HG03066 (cell line): ENCODE measurements around the gene MMP2.

Source experiments
- ATAC-seq: cut with Tn5 transposase; IDR thresholded peaks from one replicate; pipeline ENCODE4 v1.9.1; 2021; ENCODE audit warnings: low read depth; ENCODE audit not compliant: unreplicated experiment

MMP2 gene

GRCh38 chr16:55491691-55492090 is 12.7 kb downstream of the MMP2 start:
- ATAC-seq = no peak

- no peak for ATAC-seq
These were observed 13.9 kb downstream of the MMP2 start for GRCh38 chr16:55492756-55493380.

- no peak for ATAC-seq
These were observed 16.0 kb downstream of the MMP2 start for GRCh38 chr16:55494994-55495421.

GRCh38 chr16:55495616-55496289 is 16.8 kb downstream of the MMP2 start:
- no peak for ATAC-seq

GRCh38 chr16:55496509-55497145 is 17.6 kb downstream of the MMP2 start:
- no peak for ATAC-seq

GRCh38 chr16:55497558-55497957 is 18.6 kb downstream of the MMP2 start:
- no peak for ATAC-seq

- no peak for ATAC-seq
These were observed 19.1 kb downstream of the MMP2 start for GRCh38 chr16:55498101-55498500.

GRCh38 chr16:55499281-55499680 is 20.3 kb downstream of the MMP2 start:
- no peak for ATAC-seq

- ATAC-seq = no peak
These were observed 21.0 kb downstream of the MMP2 start for GRCh38 chr16:55499951-55500529.

- ATAC-seq = no peak
These were observed 21.6 kb downstream of the MMP2 start for GRCh38 chr16:55500530-55501011.

GRCh38 chr16:55501549-55502322 is 22.7 kb downstream of the MMP2 start:
- ATAC-seq = no peak

GRCh38 chr16:55502801-55503366 is 23.9 kb downstream of the MMP2 start:
- no peak for ATAC-seq

GRCh38 chr16:55503726-55504550 is 24.9 kb downstream of the MMP2 start:
- ATAC-seq = no peak

GRCh38 chr16:55505333-55506015 is 26.5 kb downstream of the MMP2 start:
- no peak for ATAC-seq

- no peak for ATAC-seq
These were observed 27.1 kb downstream of the MMP2 start for GRCh38 chr16:55506083-55506482.

- no peak for ATAC-seq
These were observed 27.7 kb downstream of the MMP2 start for GRCh38 chr16:55506708-55507107.

- ATAC-seq = no peak
These were observed 29.4 kb downstream of the MMP2 start for GRCh38 chr16:55508271-55508921.
